ENCODE results near the gene SF3B3. TPM values are rescaled to one million over a fixed set of nuclear protein-coding genes. Genes with fewer than 3 reads are reported as not detected.
A peak's percentile ranks its signal among the peaks of the same experiment; 100 is the strongest.

The SF3B3 gene
- total RNA-seq, 1 experiment from 2014 or later = 326 TPM

- ChIA-PET POLR2A (ENCODE audit: unreplicated experiment) (interaction anchor here (0.7 kb wide), 1 partner anchor 114 kb away, joined by 3 read pairs; no protein-coding TSS in a partner anchor), CTCF (interaction anchor here (0.5 kb wide), 1 partner anchor 1034 kb away, joined by 16 read pairs; no protein-coding TSS in a partner anchor)
- Histone ChIP-seq H3F3A (ENCODE audit: insufficient read depth, low read depth) (peaks cover 1% of the 10 kb centered on the region), H3K4me2 (no peak overlapping the region), H3K9me2 (ENCODE audit: insufficient read depth) (no peaks in the 10 kb centered on the region), H3K79me2 (ENCODE audit: low read depth) (no peaks in the 10 kb centered on the region), H3K36me3 (ENCODE audit: low read depth) (peaks cover 16% of the 10 kb centered on the region; the same call in 1 of the 2 replicates), H4K20me1 (ENCODE audit: insufficient read depth) (no peaks in the 10 kb centered on the region), H3K27ac (no peak overlapping the region), H3K4me3 (no peak overlapping the region), H3K27me3 (ENCODE audit: insufficient read depth, low read depth) (no peaks in the 10 kb centered on the region), H2AFZ (no peak overlapping the region), H3K4me1 (replicated peaks; ENCODE audit: insufficient read depth) (no peaks in the 10 kb centered on the region), H3K9me3 (ENCODE audit: insufficient read depth, low read depth) (no peaks in the 10 kb centered on the region)
- BruUV-seq (replicated peaks) = no TSS peak
- intact Hi-C loops (cut with micrococcal nuclease; ENCODE audit: unreplicated experiment) = no loop called here
- DNase-seq = no peak
- TF ChIP-seq EZH2 (IDR thresholded peaks at IDR 0.05; ENCODE audit: low read depth) (no peak), CTCF (conservative IDR thresholded peaks at IDR 0.05) (no peak)
Observed at GRCh38 chr16:70495425-70496182, 28.0 kb upstream of the SF3B3 start.

GRCh38 chr16:70496513-70496912 is 27.1 kb upstream of the SF3B3 start:
- POLR2A ChIA-PET (ENCODE audit: unreplicated experiment) = no interaction called here

DNA sequence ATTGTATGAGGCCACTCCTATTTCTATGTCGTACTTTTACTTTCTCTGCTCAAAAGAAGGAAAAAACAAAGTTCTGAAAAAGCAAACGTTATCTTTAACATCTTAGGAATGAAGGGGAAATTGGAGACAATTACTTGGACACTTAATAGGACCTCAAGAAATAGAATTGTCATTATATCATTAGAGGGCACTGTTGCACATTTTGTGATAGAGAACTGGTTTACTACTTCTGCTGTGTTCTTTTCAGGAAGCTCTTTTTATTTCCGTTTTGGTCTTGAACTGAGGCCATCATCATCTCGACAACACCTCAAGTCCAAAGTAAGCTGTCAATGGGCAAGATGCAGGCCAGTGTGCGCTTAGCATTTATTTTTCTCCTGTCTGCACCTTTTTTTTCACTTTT is 14.9 kb upstream of the SF3B3 start:
- BruUV-seq (replicated peaks) = no TSS peak
- POLR2A ChIA-PET (ENCODE audit: unreplicated experiment) = no interaction called here
- H3K4me2 ChIP-seq = no peak overlapping the region
- H3K9me3 ChIP-seq (ENCODE audit: insufficient read depth, low read depth) = no peaks in the 10 kb centered on the region
- 0 out of 2 replicates have a peak, but pooled peaks cover 8% of the 10 kb centered on the region for H3K36me3 ChIP-seq (ENCODE audit: low read depth)
- intact Hi-C loops (cut with micrococcal nuclease; ENCODE audit: unreplicated experiment) = no loop called here
- H3K27ac ChIP-seq = no peak overlapping the region
- TF ChIP-seq EZH2 (IDR thresholded peaks at IDR 0.05; ENCODE audit: low read depth) = no peak
- peak; percentile 45; the same call in 1 of the 2 replicates for TF ChIP-seq CTCF (conservative IDR thresholded peaks at IDR 0.05)
- no peak for DNase-seq
- peaks cover 10% of the 10 kb centered on the region; the same call in 1 of the 2 replicates for H3F3A ChIP-seq (ENCODE audit: insufficient read depth, low read depth)
- H3K79me2 ChIP-seq (ENCODE audit: low read depth) = no peaks in the 10 kb centered on the region
- no peak overlapping the region for H3K4me3 ChIP-seq
- CTCF ChIA-PET = interaction anchor here (0.6 kb wide), 1 partner anchor 20 kb away, joined by 4 read pairs; no protein-coding TSS in a partner anchor
- H4K20me1 ChIP-seq (ENCODE audit: insufficient read depth) = no peaks in the 10 kb centered on the region
- H2AFZ ChIP-seq = no peak overlapping the region
- no peaks in the 10 kb centered on the region for H3K9me2 ChIP-seq (ENCODE audit: insufficient read depth)
- H3K4me1 ChIP-seq (replicated peaks; ENCODE audit: insufficient read depth) = no peaks in the 10 kb centered on the region
- H3K27me3 ChIP-seq (ENCODE audit: insufficient read depth, low read depth) = no peaks in the 10 kb centered on the region

More at GRCh38 chr16:70496513-70496912, 27.1 kb upstream of the SF3B3 start:
- H3K4me1 ChIP-seq (replicated peaks; ENCODE audit: insufficient read depth) = no peaks in the 10 kb centered on the region
- no peaks in the 10 kb centered on the region; the same call in 1 of the 2 replicates for H3F3A ChIP-seq (ENCODE audit: insufficient read depth, low read depth)
- no peaks in the 10 kb centered on the region for H3K27me3 ChIP-seq (ENCODE audit: insufficient read depth, low read depth)
- H3K36me3 ChIP-seq (ENCODE audit: low read depth) = peaks cover 16% of the 10 kb centered on the region; the same call in 1 of the 2 replicates
- DNase-seq = no peak
- H3K9me2 ChIP-seq (ENCODE audit: insufficient read depth) = no peaks in the 10 kb centered on the region
- H3K79me2 ChIP-seq (ENCODE audit: low read depth) = no peaks in the 10 kb centered on the region
- no peaks in the 10 kb centered on the region for H3K9me3 ChIP-seq (ENCODE audit: insufficient read depth, low read depth)
- H4K20me1 ChIP-seq (ENCODE audit: insufficient read depth) = no peaks in the 10 kb centered on the region
- no peak overlapping the region for H2AFZ ChIP-seq
- H3K4me2 ChIP-seq = no peak overlapping the region
- TF ChIP-seq EZH2 (IDR thresholded peaks at IDR 0.05; ENCODE audit: low read depth) = no peak
- no peak for TF ChIP-seq CTCF (conservative IDR thresholded peaks at IDR 0.05)
- intact Hi-C loops (cut with micrococcal nuclease; ENCODE audit: unreplicated experiment) = no loop called here
- H3K27ac ChIP-seq = no peak overlapping the region
- no TSS peak for BruUV-seq (replicated peaks)
- CTCF ChIA-PET = no interaction called here
- H3K4me3 ChIP-seq = no peak overlapping the region

Data from PC-9 (cell line).